HG02870 (cell line): ENCODE results near the gene NUP133.
"Not testable (repeated sequence)": the region's sequence is repeated elsewhere in the genome, so short reads cannot be mapped to it uniquely, and the experiment has no call there.

ENCODE experiments used
- ATAC-seq: cut with Tn5 transposase; IDR thresholded peaks from one replicate; pipeline ENCODE4 v1.9.1; 2021; ENCODE audit warnings: mild to moderate bottlenecking, moderate library complexity; ENCODE audit not compliant: unreplicated experiment

The NUP133 gene

DNA sequence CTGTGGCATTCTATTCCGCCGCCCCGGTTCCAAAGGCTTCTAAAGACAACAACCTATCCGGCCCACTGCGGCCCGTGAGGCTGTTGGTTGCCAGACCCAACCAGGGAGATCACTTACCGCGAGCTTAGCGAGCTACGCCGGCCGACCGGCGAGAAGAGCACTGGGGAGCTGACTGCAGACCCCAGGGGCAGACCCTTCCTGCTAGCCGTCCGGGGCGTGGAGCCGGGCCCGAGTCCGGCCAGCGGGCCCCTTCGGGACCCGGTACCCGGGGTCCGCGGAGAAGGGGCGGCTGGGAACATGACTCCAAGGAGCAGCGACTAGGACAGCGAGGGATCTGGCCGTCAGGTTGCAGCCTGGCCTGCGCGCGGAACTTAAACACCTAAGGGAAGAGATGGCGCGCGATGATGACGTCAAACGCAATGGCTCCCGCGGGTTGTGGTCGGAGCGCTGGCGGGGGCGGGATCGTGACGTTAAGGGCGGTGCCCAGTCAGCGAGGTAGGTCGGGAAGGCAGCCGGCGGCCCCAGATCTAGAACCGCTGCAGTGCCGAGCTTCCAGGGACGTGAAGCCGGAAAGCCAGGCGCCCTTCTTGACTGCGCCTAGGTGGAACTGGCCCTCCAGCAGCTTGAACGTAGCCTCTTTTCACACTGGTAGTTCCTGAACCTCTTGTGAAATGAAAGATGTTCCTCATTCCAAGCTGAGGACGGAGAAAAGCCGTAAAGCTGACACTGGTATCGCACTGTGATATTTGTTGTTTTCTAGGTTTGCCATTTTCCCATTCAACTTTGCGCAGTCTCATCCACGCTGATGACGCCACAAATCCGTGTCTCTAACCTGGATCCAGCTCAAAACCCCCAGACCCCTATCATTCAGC, at the start of gene NUP133:
NUP133 (minus strand) TSS at position 391 of the 872 bp plus-strand sequence; CDS start at position 299, 92 bp downstream.
- ATAC-seq: peak; percentile 93

DNA sequence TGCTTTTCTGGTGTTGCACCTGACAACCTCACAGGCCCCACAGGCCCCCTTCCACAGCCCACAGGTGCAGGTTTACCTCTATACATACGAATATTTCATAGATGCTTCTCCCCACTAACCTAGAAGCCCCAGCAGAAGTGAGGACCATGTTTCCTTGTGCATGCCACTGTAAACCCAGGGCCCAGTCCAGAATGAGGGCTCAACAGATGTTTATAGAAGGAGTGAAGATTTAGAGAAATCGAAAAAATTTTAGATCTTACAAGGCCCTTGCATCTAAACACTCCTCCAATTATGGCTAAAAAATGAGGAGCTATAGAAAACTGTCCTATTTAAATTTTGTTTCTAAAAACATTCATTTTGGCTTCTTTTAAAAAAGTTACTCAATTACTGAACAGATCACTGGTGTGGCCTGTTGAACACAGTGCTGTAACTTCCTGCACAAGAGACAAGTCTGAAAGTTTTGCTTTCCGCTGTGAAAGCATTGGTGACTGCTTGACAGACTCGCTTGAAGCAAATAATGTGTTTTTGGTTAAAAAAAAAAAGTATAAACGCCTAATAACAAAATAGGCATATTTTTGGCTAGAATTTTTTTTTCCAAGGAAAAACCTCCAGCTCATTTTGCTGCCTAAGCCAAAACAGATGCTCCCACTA, 49.2 kb upstream of the NUP133 start:
- ATAC-seq: no peak

- no peak for ATAC-seq
Measured at GRCh38 chr1:229554886-229555621, 46.9 kb upstream of the NUP133 start.

- ATAC-seq: no peak
Measured at GRCh38 chr1:229553621-229554130, 45.5 kb upstream of the NUP133 start.

DNA sequence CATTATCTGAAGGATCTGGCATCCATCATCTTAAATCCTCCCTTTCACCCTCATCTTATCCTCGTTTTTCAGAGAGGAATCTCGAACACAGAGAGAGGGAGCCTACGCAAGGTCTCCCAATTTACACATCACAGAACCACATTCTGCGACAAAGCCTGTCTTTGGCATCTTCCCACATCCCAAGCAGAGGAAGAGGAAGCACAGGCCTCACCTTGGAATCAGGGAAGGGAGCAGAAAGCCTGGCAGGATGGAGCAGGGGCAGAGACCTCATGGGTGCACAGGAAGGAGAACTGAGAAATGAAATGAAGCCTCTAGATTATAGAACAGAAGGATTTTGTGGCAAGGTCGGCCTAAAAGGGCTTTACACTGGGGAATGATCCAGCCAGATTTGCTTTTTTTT, 44.6 kb upstream of the NUP133 start:
- no peak for ATAC-seq

DNA sequence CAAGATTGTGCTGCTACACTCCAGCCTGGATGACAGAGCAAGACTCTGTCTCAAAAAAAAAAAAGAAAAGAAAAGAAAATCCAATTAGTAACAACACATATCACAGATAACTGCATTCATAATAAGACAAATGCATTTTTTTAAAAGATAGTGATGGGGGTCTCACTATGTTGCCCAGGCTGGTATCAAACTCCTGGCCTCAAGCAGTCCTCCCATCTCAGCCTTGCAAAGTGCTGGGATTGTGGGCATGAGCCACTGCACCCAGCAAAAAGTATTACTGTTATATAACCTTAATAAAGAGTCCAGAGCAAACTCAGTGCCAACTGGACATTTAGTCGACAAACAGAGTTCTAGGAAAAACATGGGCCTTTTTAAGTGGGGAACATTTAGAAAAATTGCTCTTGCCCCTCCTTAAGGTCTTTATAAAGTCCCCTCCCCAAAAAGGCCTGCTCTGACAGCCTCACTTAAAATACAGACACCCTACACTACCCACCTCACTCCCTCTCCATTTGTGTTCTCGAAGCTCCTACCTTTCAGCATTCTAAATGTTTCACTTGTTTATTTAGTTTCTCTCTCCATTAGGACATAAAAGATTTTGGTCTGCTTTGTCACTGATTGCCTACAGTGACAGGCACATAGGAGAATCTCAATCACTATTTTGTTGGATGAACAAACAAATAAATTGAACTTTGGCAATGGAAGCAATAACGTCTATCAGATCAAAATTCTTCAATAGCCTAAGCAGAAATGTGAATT, 42.8 kb upstream of the NUP133 start:
- no peak for ATAC-seq

- ATAC-seq: no peak
Measured at GRCh38 chr1:229547542-229547941, 39.4 kb upstream of the NUP133 start.

- no peak for ATAC-seq
Measured at GRCh38 chr1:229544587-229544986, 36.4 kb upstream of the NUP133 start.

GRCh38 chr1:229539863-229540506, 31.8 kb upstream of the NUP133 start:
- no peak for ATAC-seq

DNA sequence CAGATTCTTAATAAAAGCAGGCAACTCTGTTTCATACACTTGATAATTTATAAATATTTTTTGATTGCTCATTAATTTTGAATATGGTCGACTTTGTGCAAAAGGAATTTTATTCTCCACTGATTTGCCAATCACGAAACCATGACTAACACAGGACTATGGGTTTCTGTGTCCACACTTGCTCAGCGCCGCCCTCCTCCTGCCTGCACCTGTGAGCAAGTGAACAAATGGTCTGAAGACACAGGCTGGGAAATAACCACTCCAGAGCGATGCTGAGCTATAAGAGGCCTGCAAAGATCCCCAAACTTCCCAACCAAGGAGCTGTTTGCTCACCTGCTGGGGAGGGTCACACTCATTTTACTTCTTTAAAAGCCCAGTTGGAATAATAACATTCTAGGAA, 30.8 kb upstream of the NUP133 start:
- no peak for ATAC-seq

GRCh38 chr1:229537894-229538293, 29.8 kb upstream of the NUP133 start:
- ATAC-seq: no peak

GRCh38 chr1:229536982-229537381, 28.8 kb upstream of the NUP133 start:
- no peak for ATAC-seq

DNA sequence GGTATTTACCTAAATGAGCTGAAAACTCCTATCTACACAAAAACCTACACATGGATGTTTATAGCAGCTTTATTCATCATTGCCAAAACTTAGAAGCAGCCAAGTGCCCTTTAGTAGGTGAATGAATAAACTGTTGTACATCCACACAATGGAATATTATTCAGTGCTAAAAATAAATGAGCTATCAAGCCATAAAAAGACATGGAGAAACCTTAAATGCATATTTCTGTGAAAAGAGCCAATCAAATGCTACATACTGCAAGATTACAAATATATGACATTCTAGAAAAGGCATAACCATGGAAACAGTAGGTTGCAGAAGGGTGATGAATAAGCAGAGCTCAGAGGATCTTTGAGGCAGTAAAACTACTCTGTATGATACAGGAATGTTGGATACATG, 27.1 kb upstream of the NUP133 start:
- no peak for ATAC-seq

DNA sequence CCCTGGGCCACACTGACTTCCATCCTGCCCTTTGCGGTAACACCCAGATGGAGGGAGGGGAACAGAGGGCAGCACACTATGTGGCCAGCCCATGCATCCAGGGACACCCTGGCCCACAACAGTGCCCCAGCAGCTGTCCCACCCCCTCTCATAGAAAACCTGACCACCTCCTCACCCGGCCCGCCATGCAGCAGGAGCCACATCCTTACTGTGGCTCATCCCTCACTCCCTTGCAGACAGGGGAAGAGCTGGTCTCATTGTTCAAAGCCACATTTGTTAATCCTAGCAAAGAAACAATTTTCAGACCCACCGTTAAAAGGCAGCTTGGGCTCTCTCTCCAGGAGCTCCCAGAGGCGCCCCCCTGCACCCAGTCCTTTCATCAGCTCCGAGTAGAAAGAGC, 23.2 kb upstream of the NUP133 start:
- no peak for ATAC-seq

DNA sequence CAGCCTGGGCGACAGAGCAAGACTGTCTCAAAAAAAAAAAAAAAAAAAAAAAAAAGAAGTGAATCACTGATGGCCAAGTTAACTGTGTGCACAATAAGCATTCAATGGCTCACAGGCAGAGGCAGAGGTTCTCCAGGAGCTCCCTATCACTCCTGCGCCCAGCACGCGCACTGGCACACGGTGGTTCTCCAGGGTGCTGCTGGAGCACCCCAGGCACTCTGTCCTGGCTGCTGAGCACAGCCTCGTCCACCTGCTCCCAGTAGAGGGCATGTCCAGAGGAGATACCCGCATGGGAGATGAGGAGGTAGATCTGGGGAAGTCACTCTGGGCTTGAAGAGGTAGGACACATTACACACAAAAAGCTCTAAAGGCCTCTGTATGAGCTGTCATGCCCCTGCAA, 21.5 kb upstream of the NUP133 start:
- ATAC-seq: no peak

DNA sequence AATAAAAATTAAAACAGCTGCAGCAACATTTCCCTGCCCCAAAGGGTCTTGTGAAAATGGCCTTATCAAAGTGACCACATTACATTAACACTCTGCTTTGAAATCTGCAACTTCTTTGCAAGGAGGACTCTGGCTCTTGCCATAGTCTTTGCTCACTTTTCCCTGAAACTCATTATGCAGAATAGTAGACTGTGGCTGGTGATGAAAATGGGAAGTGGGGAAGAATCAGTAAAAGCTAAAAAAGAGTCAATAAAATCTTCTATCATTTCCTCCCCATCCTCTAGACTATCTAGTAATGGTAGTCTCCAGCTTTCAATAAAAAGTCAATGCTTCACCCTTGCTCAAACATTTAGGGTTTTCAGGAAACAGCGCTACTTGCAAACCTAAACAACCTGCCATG, 18.6 kb upstream of the NUP133 start:
- ATAC-seq: no peak

DNA sequence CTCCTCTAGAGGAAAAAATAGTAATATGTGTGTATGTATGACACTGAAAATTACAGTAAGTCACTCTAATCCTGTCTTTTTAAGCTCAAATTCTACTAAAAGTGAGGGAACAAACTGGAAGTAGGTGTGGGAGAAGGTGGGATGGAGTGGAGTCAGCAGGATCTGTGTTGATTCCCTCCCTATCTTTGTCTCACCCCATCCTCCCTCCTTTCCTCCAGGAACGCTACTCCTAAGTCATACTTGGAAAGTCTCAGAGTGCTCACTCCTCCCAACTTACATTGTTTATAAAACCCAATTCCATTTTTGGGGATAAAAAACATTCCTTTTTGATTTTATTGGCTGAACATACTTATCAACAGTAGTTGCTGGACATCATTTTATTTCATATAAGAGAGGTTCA, 14.9 kb upstream of the NUP133 start:
- ATAC-seq: no peak

GRCh38 chr1:229514578-229515275, 6.6 kb upstream of the NUP133 start:
- ATAC-seq: no peak

- ATAC-seq: not testable (repeated sequence)
Measured at GRCh38 chr1:229511625-229512024, 3.5 kb upstream of the NUP133 start.

DNA sequence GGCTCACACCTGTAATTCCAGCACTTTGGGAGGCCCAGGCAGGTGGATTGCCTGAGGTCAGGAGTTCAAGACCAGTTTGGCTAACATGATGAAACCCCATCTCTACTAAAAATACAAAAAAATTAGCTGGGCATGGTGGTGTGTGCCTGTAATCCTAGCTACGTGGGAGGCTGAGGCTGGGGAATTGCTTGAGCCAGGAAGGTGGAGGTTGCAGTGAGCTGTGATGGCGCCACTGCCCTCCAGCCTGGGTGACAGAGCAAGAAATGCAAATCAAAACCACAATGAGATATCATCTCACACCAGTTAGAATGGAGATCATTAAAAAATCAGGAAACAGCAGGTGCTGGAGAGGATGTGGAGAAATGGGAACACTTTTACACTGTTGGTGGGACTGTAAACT, 3.1 kb upstream of the NUP133 start:
- ATAC-seq: not testable (repeated sequence)
